Smooth muscle cell (in vitro differentiated cells): Measurements from ENCODE around the gene FBXO9. TPM values are rescaled to one million over a fixed set of nuclear protein-coding genes. Genes with fewer than 3 reads are reported as not detected.

Experiments used
- DNase-seq: peaks from one replicate; lab custom pipeline; 2025; ENCODE audit not compliant: unreplicated experiment; lab: John Stamatoyannopoulos, UW
- H2AFZ ChIP-seq: fragments of 200-600 bp; sonication (generic); 2 replicates; pipeline ENCODE4 v1.6.0; 2016; ENCODE audit warnings: antibody characterized with exemption, low read depth, mild to moderate bottlenecking
- H3F3A ChIP-seq: fragments of 200-600 bp; sonication (generic); 2 replicates; pipeline ENCODE4 v1.6.0; 2017; ENCODE audit warnings: antibody characterized with exemption, low read depth
- H3K27ac ChIP-seq: fragments of 200-600 bp; sonication (generic); 2 replicates; pipeline ENCODE4 v1.5.1; 2016; ENCODE audit warnings: low read depth, mild to moderate bottlenecking
- H3K27me3 ChIP-seq: fragments of 200-600 bp; sonication (generic); 2 replicates; pipeline ENCODE4 v1.6.1; 2016; ENCODE audit warnings: low read depth, mild to moderate bottlenecking
- H3K36me3 ChIP-seq: fragments of 200-600 bp; sonication (generic); 2 replicates; pipeline ENCODE4 v1.5.1; 2016; ENCODE audit warnings: low read depth
- H3K4me1 ChIP-seq: fragments of 200-600 bp; sonication (generic); 2 replicates; pipeline ENCODE4 v1.5.1; 2016; ENCODE audit warnings: low read depth
- H3K4me2 ChIP-seq: fragments of 200-600 bp; sonication (generic); 2 replicates; pipeline ENCODE4 v1.6.0; 2016; ENCODE audit warnings: mild to moderate bottlenecking
- H3K4me3 ChIP-seq: fragments of 200-600 bp; sonication (generic); 2 replicates; pipeline ENCODE4 v1.5.1; 2016; ENCODE audit warnings: mild to moderate bottlenecking
- H3K79me2 ChIP-seq: fragments of 200-600 bp; sonication (generic); 2 replicates; pipeline ENCODE4 v1.6.0; 2016; ENCODE audit warnings: low read depth, mild to moderate bottlenecking
- H3K9ac ChIP-seq: fragments of 200-600 bp; sonication (generic); 2 replicates; pipeline ENCODE4 v1.6.0; 2016; ENCODE audit warnings: low read depth
- H3K9me3 ChIP-seq: fragments of 200-600 bp; sonication (generic); replicated peaks from 2 replicates; pipeline ENCODE4 v1.5.1; 2016; ENCODE audit warnings: low read depth
- H4K20me1 ChIP-seq: fragments of 200-600 bp; sonication (generic); 2 replicates; pipeline ENCODE4 v1.6.0; 2016; ENCODE audit warnings: low read depth
- WGBS: methylation state at CpG from one replicate; pipeline ENCODE4 v1.1.7; 2016; ENCODE audit warnings: low lambda C conversion rate; 5-methylcytosine and 5-hydroxymethylcytosine counted together
- polyA plus RNA-seq: library from polyadenylated mRNA; unstranded; fragments of >200 nt; fragmentation: Nextera tagmentation; extraction: Ambion mirVana; gene quantifications from 2 replicates; pipeline ENCODE4 v1.2.1, GENCODE V29; 2016
- total RNA-seq: library from RNA; depleted of rRNA; stranded (reverse); fragments of >200 nt; gene quantifications from 2 replicates; pipeline ENCODE4 v1.2.3, GENCODE V29; 2014
- TF ChIP-seq, protein P1 (sequence below): fragments of 200-600 bp; sonication (generic); IDR thresholded peaks from 2 replicates; pipeline ENCODE4 v1.5.1; 2017; ENCODE audit warnings: borderline replicate concordance, mild to moderate bottlenecking, antibody characterized with exemption; ENCODE audit not compliant: insufficient read depth, poor library complexity, severe bottlenecking

The FBXO9 gene
- total and polyA plus RNA-seq, 2 experiments from 2014 or later = 25.5 to 55.1 TPM

DNA sequence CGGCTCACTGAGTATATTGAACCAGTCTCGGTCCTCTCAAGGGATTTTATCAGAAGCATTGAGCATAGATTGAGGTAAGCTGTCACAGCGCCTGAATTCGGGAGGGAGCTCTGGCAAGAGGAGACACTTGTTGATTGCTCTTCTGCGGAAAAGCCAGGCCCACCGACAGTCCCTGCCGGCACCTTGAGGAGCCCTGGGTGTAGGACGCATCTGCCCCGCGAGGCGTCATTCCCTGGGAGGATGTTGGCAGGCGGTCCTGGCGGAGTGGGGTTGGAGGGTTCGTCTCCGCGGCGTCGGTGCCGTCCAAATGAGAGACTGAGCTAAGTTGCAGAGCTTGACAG is 843 bp downstream of the FBXO9 start:
- Histone ChIP-seq H3K79me2 (peaks cover 46% of the 10 kb centered on the region), H3K4me1 (peaks cover 12% of the 10 kb centered on the region), H3K9me3 (no peaks in the 10 kb centered on the region), H3F3A (no peaks in the 10 kb centered on the region), H2AFZ (peak overlapping the region; percentile 98), H3K27me3 (no peaks in the 10 kb centered on the region), H3K9ac (peak overlapping the region; percentile 78), H4K20me1 (peaks cover 43% of the 10 kb centered on the region), H3K4me3 (peak overlapping the region; percentile 93), H3K36me3 (no peaks in the 10 kb centered on the region), H3K27ac (no peak overlapping the region), H3K4me2 (peak overlapping the region; percentile 93)
- DNase-seq = no peak
- WGBS = 3% methylated on average over 19 of the region's 19 CpGs
- TF ChIP-seq, protein P1, sequence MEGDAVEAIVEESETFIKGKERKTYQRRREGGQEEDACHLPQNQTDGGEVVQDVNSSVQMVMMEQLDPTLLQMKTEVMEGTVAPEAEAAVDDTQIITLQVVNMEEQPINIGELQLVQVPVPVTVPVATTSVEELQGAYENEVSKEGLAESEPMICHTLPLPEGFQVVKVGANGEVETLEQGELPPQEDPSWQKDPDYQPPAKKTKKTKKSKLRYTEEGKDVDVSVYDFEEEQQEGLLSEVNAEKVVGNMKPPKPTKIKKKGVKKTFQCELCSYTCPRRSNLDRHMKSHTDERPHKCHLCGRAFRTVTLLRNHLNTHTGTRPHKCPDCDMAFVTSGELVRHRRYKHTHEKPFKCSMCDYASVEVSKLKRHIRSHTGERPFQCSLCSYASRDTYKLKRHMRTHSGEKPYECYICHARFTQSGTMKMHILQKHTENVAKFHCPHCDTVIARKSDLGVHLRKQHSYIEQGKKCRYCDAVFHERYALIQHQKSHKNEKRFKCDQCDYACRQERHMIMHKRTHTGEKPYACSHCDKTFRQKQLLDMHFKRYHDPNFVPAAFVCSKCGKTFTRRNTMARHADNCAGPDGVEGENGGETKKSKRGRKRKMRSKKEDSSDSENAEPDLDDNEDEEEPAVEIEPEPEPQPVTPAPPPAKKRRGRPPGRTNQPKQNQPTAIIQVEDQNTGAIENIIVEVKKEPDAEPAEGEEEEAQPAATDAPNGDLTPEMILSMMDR = no peak

DNA sequence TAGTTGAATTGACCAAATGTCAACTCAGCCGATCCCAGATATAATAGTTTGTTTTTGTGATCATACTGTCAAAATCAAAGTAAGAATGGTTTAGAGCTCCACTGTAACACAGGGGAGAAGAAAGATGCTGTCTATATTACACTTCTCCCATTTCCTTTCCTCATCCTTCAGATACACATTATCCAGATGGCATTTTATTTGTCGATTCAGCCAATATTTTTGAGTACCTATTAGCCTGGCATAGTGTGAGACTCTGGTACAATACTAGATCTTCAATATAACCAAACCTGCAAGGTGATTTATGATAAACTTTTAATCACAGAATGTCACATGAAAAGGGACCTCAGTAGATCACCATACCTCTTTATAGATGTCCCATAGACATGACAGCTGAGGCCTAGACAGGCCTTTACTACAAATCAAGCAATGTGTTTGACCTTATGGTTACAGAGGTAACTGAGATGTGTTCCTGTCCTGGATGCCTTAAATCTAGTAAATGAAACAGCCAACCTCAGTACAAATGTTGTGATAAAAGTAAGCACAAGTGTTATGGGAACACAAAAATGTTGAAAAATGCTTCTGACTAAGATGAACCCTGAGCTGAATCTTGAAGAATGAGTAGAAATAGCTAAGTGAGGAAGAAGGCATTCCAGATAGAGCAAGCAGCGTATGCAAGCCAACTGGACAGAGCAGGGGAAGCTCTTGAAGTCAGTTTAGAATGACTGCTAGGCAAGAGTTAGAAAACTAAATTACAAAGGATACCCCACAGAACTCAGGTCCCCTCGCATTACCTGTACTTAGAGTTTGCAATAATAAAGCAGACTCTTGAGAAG is 1.9 kb downstream of the FBXO9 start:
- H3K27ac ChIP-seq = no peak overlapping the region
- WGBS = 92% methylated on average over 4 of the region's 4 CpGs
- TF ChIP-seq, protein P1 = no peak
- peaks cover 48% of the 10 kb centered on the region for H3K79me2 ChIP-seq
- H3K4me2 ChIP-seq = peak overlapping the region; percentile 93
- H3K4me3 ChIP-seq = peak overlapping the region; percentile 93
- no peak for DNase-seq
- peaks cover 10% of the 10 kb centered on the region for H3K4me1 ChIP-seq
- no peaks in the 10 kb centered on the region for H3F3A ChIP-seq
- peaks cover 46% of the 10 kb centered on the region for H4K20me1 ChIP-seq
- H3K27me3 ChIP-seq = no peaks in the 10 kb centered on the region
- no peak overlapping the region for H3K9ac ChIP-seq
- no peak overlapping the region for H2AFZ ChIP-seq
- H3K36me3 ChIP-seq = no peaks in the 10 kb centered on the region
- no peaks in the 10 kb centered on the region for H3K9me3 ChIP-seq

DNA sequence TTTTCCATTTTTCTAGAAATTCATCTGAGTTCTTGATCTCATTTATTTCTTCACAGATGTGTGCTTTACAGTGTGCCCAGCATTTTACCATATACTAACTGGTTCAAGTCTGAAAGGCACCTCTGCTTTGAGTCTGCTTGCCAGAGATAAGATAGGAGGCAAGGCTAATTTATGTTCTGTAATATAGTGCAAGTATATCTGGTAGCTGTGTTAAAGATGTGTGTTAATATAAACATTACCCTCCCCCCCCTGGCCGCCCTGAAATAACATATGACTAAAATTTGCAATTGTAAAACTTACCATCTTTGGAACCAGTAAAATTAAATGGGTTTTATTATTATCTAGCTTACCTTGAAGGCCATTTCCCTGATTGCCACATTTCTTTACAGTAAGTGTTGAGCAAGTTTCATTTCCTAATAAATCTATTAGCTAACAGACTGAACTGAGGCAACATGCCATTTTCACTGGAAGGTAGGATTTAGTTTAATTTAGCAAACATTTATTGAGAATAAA is 2.7 kb downstream of the FBXO9 start:
- Histone ChIP-seq H3K4me2 (no peak overlapping the region), H3K79me2 (peaks cover 48% of the 10 kb centered on the region), H3F3A (no peaks in the 10 kb centered on the region), H4K20me1 (peaks cover 53% of the 10 kb centered on the region), H3K9me3 (no peaks in the 10 kb centered on the region), H3K36me3 (no peaks in the 10 kb centered on the region), H2AFZ (no peak overlapping the region), H3K27ac (no peak overlapping the region), H3K4me1 (peaks cover 7% of the 10 kb centered on the region), H3K27me3 (no peaks in the 10 kb centered on the region), H3K9ac (no peak overlapping the region), H3K4me3 (no peak overlapping the region)
- no peak for DNase-seq
- TF ChIP-seq, protein P1 = no peak
- WGBS = 92% methylated on average over 1 of the region's 1 CpG

DNA sequence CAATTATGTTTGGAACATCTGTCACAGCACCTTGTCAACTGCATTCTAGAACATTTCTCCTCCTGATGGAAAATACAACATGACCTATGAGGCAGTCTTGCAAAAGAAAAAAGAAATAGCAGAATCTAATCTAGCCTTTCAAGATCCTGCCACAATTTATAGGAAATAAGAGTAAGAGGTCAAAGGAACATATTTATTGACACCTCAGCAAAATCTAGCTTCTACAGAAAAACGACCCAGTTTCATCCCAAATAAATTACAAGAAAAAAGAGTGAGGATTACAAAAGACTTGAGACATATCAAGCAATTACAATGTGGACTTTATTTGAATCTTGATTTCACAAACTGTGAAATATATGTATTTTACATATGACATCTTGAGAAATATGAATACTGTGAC is 4.2 kb downstream of the FBXO9 start:
- WGBS = 94% methylated on average over 1 of the region's 1 CpG
- H3K27me3 ChIP-seq = no peaks in the 10 kb centered on the region
- H3K4me1 ChIP-seq = peaks cover 7% of the 10 kb centered on the region
- no peaks in the 10 kb centered on the region for H3K9me3 ChIP-seq
- no peaks in the 10 kb centered on the region for H3F3A ChIP-seq
- peaks cover 53% of the 10 kb centered on the region for H4K20me1 ChIP-seq
- H3K27ac ChIP-seq = no peak overlapping the region
- H3K4me2 ChIP-seq = no peak overlapping the region
- no peak overlapping the region for H3K4me3 ChIP-seq
- TF ChIP-seq, protein P1 = no peak
- DNase-seq = no peak
- peaks cover 48% of the 10 kb centered on the region for H3K79me2 ChIP-seq
- H3K9ac ChIP-seq = no peak overlapping the region
- peaks cover 10% of the 10 kb centered on the region for H3K36me3 ChIP-seq
- H2AFZ ChIP-seq = no peak overlapping the region
